ENCODE results near the gene C1orf50.

The C1orf50 gene

GRCh38 chr1:42733415-42734200 lies 33.4 kb upstream of the C1orf50 start:
- Histone ChIP-seq H3K9me3 (ENCODE audit: control insufficient read depth, insufficient read depth, low read depth, low read length) (no peaks in the 10 kb centered on the region), H3K27ac (ENCODE audit: extremely low read depth, low read depth, low read length) (no peak overlapping the region), H3K4me1 (ENCODE audit: control insufficient read depth, insufficient read depth, low read length) (no peaks in the 10 kb centered on the region), H3K36me3 (ENCODE audit: control insufficient read depth in 2 of 2, insufficient read depth in 1 of 2, low read length in 2 of 2) (no peaks in the 10 kb centered on the region), H3K4me3 (ENCODE audit: low read depth, low read length) (no peak overlapping the region)
- ChIA-PET POLR2A (no interaction called here), CTCF (interaction anchor here (0.5 to 1.2 kb wide), 3 partner anchors 18 to 599 kb away, joined by 3 to 4 read pairs (median 3); no protein-coding TSS in a partner anchor)
- TF ChIP-seq ZSCAN18 (tag by site-specific recombination; IDR thresholded peaks at IDR 0.05) = no peak
- TF ChIP-seq BCL11A (tag by site-specific recombination; IDR thresholded peaks at IDR 0.05; ENCODE audit: low read depth) = no peak
- TF ChIP-seq ZBTB20 (tag by site-specific recombination; IDR thresholded peaks at IDR 0.05) = no peak
- no peak for TF ChIP-seq ZNF175 (tag by site-specific recombination; IDR thresholded peaks at IDR 0.05)

- TF ChIP-seq AEBP2 (tag by site-specific recombination; IDR thresholded peaks at IDR 0.05; ENCODE audit: borderline replicate concordance) (no peak), ZNF266 (tag by site-specific recombination; IDR thresholded peaks at IDR 0.05; ENCODE audit: low read depth) (no peak), SCRT1 (tag by site-specific recombination; IDR thresholded peaks at IDR 0.05; ENCODE audit: borderline replicate concordance) (no peak), ZNF341 (tag by site-specific recombination; IDR thresholded peaks at IDR 0.05; ENCODE audit: low read depth) (no peak), ZBTB20 (tag by site-specific recombination; IDR thresholded peaks at IDR 0.05) (no peak), ZNF24 (tag by site-specific recombination; IDR thresholded peaks at IDR 0.05) (no peak), SCRT2 (tag by site-specific recombination; IDR thresholded peaks at IDR 0.05) (no peak), ZNF549 (tag by site-specific recombination; IDR thresholded peaks at IDR 0.05) (no peak), INSM2 (tag by site-specific recombination; IDR thresholded peaks at IDR 0.05) (no peak), ZBTB44 (tag by site-specific recombination; IDR thresholded peaks at IDR 0.05) (no peak), TSHZ1 (tag by site-specific recombination; IDR thresholded peaks at IDR 0.05; ENCODE audit: borderline replicate concordance) (no peak), PATZ1 (tag by site-specific recombination; IDR thresholded peaks at IDR 0.05) (no peak), ZNF404 (tag by site-specific recombination; IDR thresholded peaks at IDR 0.05) (no peak), ZIC2 (tag by site-specific recombination; IDR thresholded peaks at IDR 0.05) (no peak)
- H3K9me3 ChIP-seq (ENCODE audit: control insufficient read depth, insufficient read depth, low read depth, low read length) = no peaks in the 10 kb centered on the region
- ChIA-PET CTCF (no interaction called here), POLR2A (no interaction called here)
- H3K4me1 ChIP-seq (ENCODE audit: control insufficient read depth, insufficient read depth, low read length) = no peaks in the 10 kb centered on the region
- H3K36me3 ChIP-seq (ENCODE audit: control insufficient read depth in 2 of 2, insufficient read depth in 1 of 2, low read length in 2 of 2) = no peaks in the 10 kb centered on the region
- H3K27ac ChIP-seq (ENCODE audit: extremely low read depth, low read depth, low read length) = no peak overlapping the region
- H3K4me3 ChIP-seq (ENCODE audit: low read depth, low read length) = no peak overlapping the region
Measured at GRCh38 chr1:42734201-42735035, 32.6 kb upstream of the C1orf50 start.
